Endodermal cell (in vitro differentiated cells): ENCODE results near the gene TMEM255B. TPM values are rescaled to one million over a fixed set of nuclear protein-coding genes. Genes with fewer than 3 reads are reported as not detected.

Source experiments
- DNase-seq: peaks from one replicate; pipeline ENCODE4 v3.0.0-alpha.2; 2017
- H3K27ac ChIP-seq: 2 replicates; pipeline ENCODE4 v1.5.1; 2013; ENCODE audit warnings: mild to moderate bottlenecking, low read depth, low read length, moderate library complexity
- H3K27me3 ChIP-seq: 2 replicates; pipeline ENCODE4 v1.6.1; 2013; ENCODE audit warnings: mild to moderate bottlenecking, low read length, moderate library complexity; ENCODE audit not compliant: insufficient read depth, control insufficient read depth, poor library complexity, severe bottlenecking
- H3K36me3 ChIP-seq: 2 replicates; pipeline ENCODE4 v1.7.0; 2013; ENCODE audit warnings: mild to moderate bottlenecking, low read length, moderate library complexity; ENCODE audit not compliant: control insufficient read depth, insufficient read depth
- H3K4me1 ChIP-seq: one replicate; pipeline ENCODE4 v1.7.0; 2013; ENCODE audit warnings: low read length; ENCODE audit not compliant: control insufficient read depth, insufficient read depth
- H3K4me3 ChIP-seq: 2 replicates; pipeline ENCODE4 v1.5.1; 2013; ENCODE audit warnings: mild to moderate bottlenecking, low read length, moderate library complexity
- H3K9ac ChIP-seq: 2 replicates; pipeline ENCODE4 v1.6.1; 2013; ENCODE audit warnings: mild to moderate bottlenecking, low read length, moderate library complexity; ENCODE audit not compliant: poor library complexity, severe bottlenecking; ENCODE audit errors: extremely low read depth
- H3K9me3 ChIP-seq: 2 replicates; pipeline ENCODE4 v1.6.1; 2013; ENCODE audit warnings: mild to moderate bottlenecking, low read length, moderate library complexity; ENCODE audit not compliant: control insufficient read depth
- H3K27ac Mint-ChIP-seq: 2 replicates; pipeline ENCODE4 v1.8.0; 2020; ENCODE audit warnings: mixed read lengths
- H3K27me3 Mint-ChIP-seq: 2 replicates; pipeline ENCODE4 v1.8.0; 2021; ENCODE audit warnings: mild to moderate bottlenecking, mixed read lengths; ENCODE audit not compliant: insufficient read depth
- H3K36me3 Mint-ChIP-seq: 2 replicates; pipeline ENCODE4 v1.8.0; 2020; ENCODE audit warnings: low read depth, mixed read lengths
- H3K4me1 Mint-ChIP-seq: 2 replicates; pipeline ENCODE4 v1.8.0; 2020; ENCODE audit warnings: mixed read lengths
- H3K4me3 Mint-ChIP-seq: 2 replicates; pipeline ENCODE4 v1.8.0; 2020; ENCODE audit warnings: mild to moderate bottlenecking, moderate library complexity, mixed read lengths
- H3K9me3 Mint-ChIP-seq: 2 replicates; pipeline ENCODE4 v1.8.0; 2020; ENCODE audit warnings: mild to moderate bottlenecking, mixed read lengths
- CTCF ChIP-seq: fragments of 200-600 bp; sonication (generic); conservative IDR thresholded peaks from 2 replicates; pipeline ENCODE4 v1.5.0; 2021; ENCODE audit warnings: antibody characterized with exemption, mild to moderate bottlenecking
- WGBS, 2 experiments: methylation state at CpG; one replicate each; pipeline versions ENCODE4 v1.1.5 to v1.1.7; 2013; ENCODE audit warnings: missing lambda C conversion rate in 2 of 2, mixed read lengths in 1 of 2; ENCODE audit not compliant: insufficient coverage in 1 of 2, insufficient read length in 1 of 2; 5-methylcytosine and 5-hydroxymethylcytosine counted together
- total RNA-seq, 2 donors: library from RNA; stranded (reverse); fragmentation: NEBNext Ultra II Directional in 1 of 2; extraction: Animal tissue kit (Norgen Biotek cat#: 25700) in 1 of 2; gene quantifications; 2 replicates in 1 of 2; 3 replicates in 1 of 2; pipeline ENCODE4 v1.2.1, GENCODE V29; 2021

TMEM255B gene
- total RNA-seq, 2 donors from 2014 or later, result 0.55 to 2.1 TPM

- Histone ChIP-seq H3K36me3 (no peaks in the 10 kb centered on the region), H3K9ac (no peak overlapping the region), H3K4me1 (no peaks in the 10 kb centered on the region), H3K27ac (no peak overlapping the region), H3K4me3 (no peak overlapping the region), H3K27me3 (no peaks in the 10 kb centered on the region), H3K9me3 (peaks cover 6% of the 10 kb centered on the region)
- WGBS, 2 experiments, result 87 to 88% methylated on average over 23 to 25 of the region's 25 CpGs
- Mint-ChIP-seq H3K9me3 (peaks cover 8% of the 10 kb centered on the region), H3K4me3 (no peak overlapping the region), H3K4me1 (no peaks in the 10 kb centered on the region), H3K27ac (no peak overlapping the region), H3K27me3 (peaks cover 2% of the 10 kb centered on the region), H3K36me3 (no peaks in the 10 kb centered on the region)
- no peak for DNase-seq
- TF ChIP-seq CTCF, result no peak
These were observed 10.7 kb upstream of the TMEM255B start for GRCh38 chr13:113748101-113748861.

- Histone ChIP-seq H3K9ac (no peak overlapping the region), H3K36me3 (no peaks in the 10 kb centered on the region), H3K27me3 (no peaks in the 10 kb centered on the region), H3K4me1 (no peaks in the 10 kb centered on the region), H3K9me3 (peaks cover 6% of the 10 kb centered on the region), H3K27ac (no peak overlapping the region), H3K4me3 (no peak overlapping the region)
- TF ChIP-seq CTCF, result no peak
- no peak for DNase-seq
- Mint-ChIP-seq H3K27me3 (peaks cover 2% of the 10 kb centered on the region), H3K9me3 (peaks cover 8% of the 10 kb centered on the region), H3K4me1 (no peaks in the 10 kb centered on the region), H3K4me3 (no peak overlapping the region), H3K27ac (no peak overlapping the region), H3K36me3 (no peaks in the 10 kb centered on the region)
- WGBS, 2 experiments, result 91 to 95% methylated on average over 15 to 22 of the region's 22 CpGs
These were observed 10.1 kb upstream of the TMEM255B start for GRCh38 chr13:113748862-113749451.

- peaks cover 6% of the 10 kb centered on the region for H3K9me3 ChIP-seq
- Mint-ChIP-seq H3K27ac (no peak overlapping the region), H3K4me1 (no peaks in the 10 kb centered on the region), H3K27me3 (peaks cover 2% of the 10 kb centered on the region), H3K4me3 (no peak overlapping the region), H3K36me3 (no peaks in the 10 kb centered on the region), H3K9me3 (peaks cover 8% of the 10 kb centered on the region)
- no peak for DNase-seq
- H3K27ac ChIP-seq, result no peak overlapping the region
- no peaks in the 10 kb centered on the region for H3K36me3 ChIP-seq
- WGBS, 2 experiments, result 93 to 95% methylated on average over 8 to 13 of the region's 13 CpGs
- no peak overlapping the region for H3K9ac ChIP-seq
- H3K4me1 ChIP-seq, result no peaks in the 10 kb centered on the region
- no peaks in the 10 kb centered on the region for H3K27me3 ChIP-seq
- H3K4me3 ChIP-seq, result no peak overlapping the region
- no peak for TF ChIP-seq CTCF
These were observed 9.5 kb upstream of the TMEM255B start for GRCh38 chr13:113749507-113749906.
